Activated CD4-positive, alpha-beta memory T cell treated with anti-CD3 and anti-CD28 coated beads for 36 hours (primary cell): ENCODE data around the gene CPLANE1. TPM values are rescaled to one million over a fixed set of nuclear protein-coding genes. Genes with fewer than 3 reads are reported as not detected.
"Not testable (repeated sequence)": the region's sequence is repeated elsewhere in the genome, so short reads cannot be mapped to it uniquely, and the experiment has no call there.

Experiments used
- CTCF ChIA-PET: fragments of 350-600 bp; sonication (Branson Sonifier 250); formaldehyde crosslinking; loops from one replicate; lab custom pipeline; 2021; ENCODE audit warnings: antibody characterized with exemption, inconsistent platforms; lab: Charles Lee
- POLR2A ChIA-PET: fragments of 350-600 bp; sonication (Branson Sonifier 250); formaldehyde crosslinking; loops from one replicate; lab custom pipeline; 2021; ENCODE audit warnings: antibody characterized with exemption; lab: Charles Lee
- DNase-seq: peaks from one replicate; pipeline ENCODE4 v3.0.0-alpha.2; 2020
- H3K27ac Mint-ChIP-seq: one replicate; pipeline ENCODE4 v1.8.0; 2021; ENCODE audit warnings: mixed read lengths
- H3K27me3 Mint-ChIP-seq: one replicate; pipeline ENCODE4 v1.8.0; 2021; ENCODE audit warnings: mixed read lengths
- H3K36me3 Mint-ChIP-seq: one replicate; pipeline ENCODE4 v1.8.0; 2021; ENCODE audit warnings: mixed read lengths
- H3K4me1 Mint-ChIP-seq: one replicate; pipeline ENCODE4 v1.8.0; 2021; ENCODE audit warnings: low read depth, mixed read lengths
- H3K4me3 Mint-ChIP-seq: one replicate; pipeline ENCODE4 v1.8.0; 2021; ENCODE audit warnings: mild to moderate bottlenecking, mixed read lengths
- H3K9me3 Mint-ChIP-seq: one replicate; pipeline ENCODE4 v1.8.0; 2021; ENCODE audit warnings: mixed read lengths
- intact Hi-C: fragments of 100-400 bp; cut with micrococcal nuclease; formaldehyde crosslinking; loops from one replicate; pipeline ENCODE4 v1.15.1; 2023
- total RNA-seq, 2 experiments: library from RNA; stranded (reverse); gene quantifications; one replicate each; pipeline ENCODE4 v1.2.3, GENCODE V29; 2021

The CPLANE1 gene
- total RNA-seq, 2 experiments from 2014 or later: 4.4 to 5.8 TPM

- Mint-ChIP-seq H3K36me3 (peaks cover 24% of the 10 kb centered on the region), H3K27me3 (no peaks in the 10 kb centered on the region), H3K9me3 (no peaks in the 10 kb centered on the region), H3K27ac (no peak overlapping the region), H3K4me3 (no peak overlapping the region), H3K4me1 (no peaks in the 10 kb centered on the region)
- POLR2A ChIA-PET: interaction anchor here (0.6 kb wide), 1 partner anchor 9 kb away, joined by 5 read pairs; no protein-coding TSS in a partner anchor
- CTCF ChIA-PET: no interaction called here
- intact Hi-C loops: no loop called here
- no peak for DNase-seq
Measured at GRCh38 chr5:37170856-37171255, 78.3 kb downstream of the CPLANE1 start.

GRCh38 chr5:37166197-37166596, 83.0 kb downstream of the CPLANE1 start:
- POLR2A ChIA-PET: no interaction called here
- no peak overlapping the region for H3K27ac Mint-ChIP-seq
- no peak for DNase-seq
- CTCF ChIA-PET: no interaction called here
- peaks cover 16% of the 10 kb centered on the region for H3K36me3 Mint-ChIP-seq
- H3K9me3 Mint-ChIP-seq: no peaks in the 10 kb centered on the region
- H3K4me3 Mint-ChIP-seq: no peak overlapping the region
- H3K4me1 Mint-ChIP-seq: no peaks in the 10 kb centered on the region
- intact Hi-C loops: no loop called here
- H3K27me3 Mint-ChIP-seq: no peaks in the 10 kb centered on the region

GRCh38 chr5:37165761-37166160, 83.4 kb downstream of the CPLANE1 start:
- DNase-seq: no peak
- H3K27me3 Mint-ChIP-seq: no peaks in the 10 kb centered on the region
- no peaks in the 10 kb centered on the region for H3K9me3 Mint-ChIP-seq
- no peaks in the 10 kb centered on the region for H3K4me1 Mint-ChIP-seq
- POLR2A ChIA-PET: no interaction called here
- intact Hi-C loops: no loop called here
- CTCF ChIA-PET: no interaction called here
- no peak overlapping the region for H3K4me3 Mint-ChIP-seq
- no peak overlapping the region for H3K27ac Mint-ChIP-seq
- peaks cover 14% of the 10 kb centered on the region for H3K36me3 Mint-ChIP-seq

GRCh38 chr5:37153661-37154060, 95.5 kb downstream of the CPLANE1 start:
- CTCF ChIA-PET: no interaction called here
- Mint-ChIP-seq H3K4me3 (no peak overlapping the region), H3K36me3 (peaks cover 11% of the 10 kb centered on the region), H3K27me3 (no peaks in the 10 kb centered on the region), H3K27ac (no peak overlapping the region), H3K4me1 (peaks cover 2% of the 10 kb centered on the region), H3K9me3 (no peaks in the 10 kb centered on the region)
- no peak for DNase-seq
- POLR2A ChIA-PET: no interaction called here
- intact Hi-C loops: no loop called here

GRCh38 chr5:37146896-37147295, 102.3 kb downstream of the CPLANE1 start:
- H3K4me1 Mint-ChIP-seq: no peaks in the 10 kb centered on the region
- no peak overlapping the region for H3K27ac Mint-ChIP-seq
- intact Hi-C loops: no loop called here
- peaks cover 21% of the 10 kb centered on the region for H3K36me3 Mint-ChIP-seq
- no peak for DNase-seq
- CTCF ChIA-PET: no interaction called here
- H3K9me3 Mint-ChIP-seq: peaks cover 10% of the 10 kb centered on the region
- POLR2A ChIA-PET: no interaction called here
- H3K27me3 Mint-ChIP-seq: no peaks in the 10 kb centered on the region
- no peak overlapping the region for H3K4me3 Mint-ChIP-seq

GRCh38 chr5:37136694-37137093, 112.5 kb downstream of the CPLANE1 start:
- DNase-seq: no peak
- H3K27ac Mint-ChIP-seq: no peak overlapping the region
- CTCF ChIA-PET: no interaction called here
- H3K27me3 Mint-ChIP-seq: no peaks in the 10 kb centered on the region
- no peaks in the 10 kb centered on the region for H3K4me1 Mint-ChIP-seq
- no peak overlapping the region for H3K4me3 Mint-ChIP-seq
- intact Hi-C loops: no loop called here
- POLR2A ChIA-PET: no interaction called here
- H3K9me3 Mint-ChIP-seq: peaks cover 24% of the 10 kb centered on the region
- peaks cover 31% of the 10 kb centered on the region for H3K36me3 Mint-ChIP-seq

GRCh38 chr5:37135312-37135711, 113.9 kb downstream of the CPLANE1 start:
- CTCF ChIA-PET, POLR2A ChIA-PET, H3K4me1 Mint-ChIP-seq, H3K27ac Mint-ChIP-seq, H3K4me3 Mint-ChIP-seq, H3K27me3 Mint-ChIP-seq, intact Hi-C loops, DNase-seq: not testable (repeated sequence)
- peaks cover 32% of the 10 kb centered on the region for H3K36me3 Mint-ChIP-seq
- H3K9me3 Mint-ChIP-seq: peaks cover 24% of the 10 kb centered on the region

GRCh38 chr5:37133939-37134338, 115.2 kb downstream of the CPLANE1 start:
- CTCF ChIA-PET: no interaction called here
- Mint-ChIP-seq H3K4me3 (no peak overlapping the region), H3K4me1 (no peaks in the 10 kb centered on the region), H3K36me3 (peaks cover 35% of the 10 kb centered on the region), H3K27ac (no peak overlapping the region), H3K27me3 (no peaks in the 10 kb centered on the region), H3K9me3 (peaks cover 26% of the 10 kb centered on the region)
- POLR2A ChIA-PET: no interaction called here
- DNase-seq: no peak
- intact Hi-C loops: no loop called here

GRCh38 chr5:37132646-37133045, 116.5 kb downstream of the CPLANE1 start:
- Mint-ChIP-seq H3K4me1 (no peaks in the 10 kb centered on the region), H3K4me3 (no peak overlapping the region), H3K36me3 (peaks cover 30% of the 10 kb centered on the region), H3K9me3 (peaks cover 22% of the 10 kb centered on the region), H3K27ac (no peak overlapping the region), H3K27me3 (no peaks in the 10 kb centered on the region)
- no peak for DNase-seq
- ChIA-PET CTCF (no interaction called here), POLR2A (no interaction called here)
- intact Hi-C loops: no loop called here

GRCh38 chr5:37121465-37121864, 127.7 kb downstream of the CPLANE1 start:
- ChIA-PET POLR2A (no interaction called here), CTCF (no interaction called here)
- Mint-ChIP-seq H3K27me3 (no peaks in the 10 kb centered on the region), H3K9me3 (no peaks in the 10 kb centered on the region), H3K27ac (no peak overlapping the region), H3K36me3 (peaks cover 7% of the 10 kb centered on the region), H3K4me1 (no peaks in the 10 kb centered on the region), H3K4me3 (no peak overlapping the region)
- no peak for DNase-seq
- intact Hi-C loops: no loop called here

GRCh38 chr5:37121027-37121426, 128.1 kb downstream of the CPLANE1 start:
- ChIA-PET CTCF (no interaction called here), POLR2A (no interaction called here)
- H3K27me3 Mint-ChIP-seq: no peaks in the 10 kb centered on the region
- intact Hi-C loops: no loop called here
- H3K9me3 Mint-ChIP-seq: no peaks in the 10 kb centered on the region
- H3K4me3 Mint-ChIP-seq: no peak overlapping the region
- no peak overlapping the region for H3K27ac Mint-ChIP-seq
- no peak for DNase-seq
- H3K36me3 Mint-ChIP-seq: peaks cover 8% of the 10 kb centered on the region
- no peaks in the 10 kb centered on the region for H3K4me1 Mint-ChIP-seq

- no peak overlapping the region for H3K4me3 Mint-ChIP-seq
- H3K36me3 Mint-ChIP-seq: peaks cover 8% of the 10 kb centered on the region
- CTCF ChIA-PET: no interaction called here
- H3K27me3 Mint-ChIP-seq: no peaks in the 10 kb centered on the region
- no peaks in the 10 kb centered on the region for H3K4me1 Mint-ChIP-seq
- DNase-seq: no peak
- POLR2A ChIA-PET: interaction anchor here (0.6 kb wide), 1 partner anchor 162 kb away, joined by 3 read pairs; no protein-coding TSS in a partner anchor
- no peaks in the 10 kb centered on the region for H3K9me3 Mint-ChIP-seq
- H3K27ac Mint-ChIP-seq: no peak overlapping the region
- intact Hi-C loops: no loop called here
Measured at GRCh38 chr5:37120270-37120669, 128.9 kb downstream of the CPLANE1 start.

GRCh38 chr5:37116359-37116758, 132.8 kb downstream of the CPLANE1 start:
- Mint-ChIP-seq H3K9me3 (peaks cover 10% of the 10 kb centered on the region), H3K27me3 (no peaks in the 10 kb centered on the region), H3K27ac (no peak overlapping the region), H3K4me3 (no peak overlapping the region), H3K4me1 (peaks cover 19% of the 10 kb centered on the region), H3K36me3 (peaks cover 23% of the 10 kb centered on the region)
- ChIA-PET POLR2A (no interaction called here), CTCF (no interaction called here)
- DNase-seq: no peak
- intact Hi-C loops: no loop called here
